DND-41 (cell line): ENCODE results near the gene RPL27A.

Source experiments
- ATAC-seq: fragments of 200-7000 bp; cut with Tn5 transposase; 3 replicates; pipeline ENCODE4 v1.9.1; 2021; ENCODE audit warnings: low read depth; ENCODE audit not compliant: insufficient read depth
- DNase-seq: peaks from one replicate; pipeline ENCODE4 v3.0.0-alpha.2; 2020
- H2AFZ ChIP-seq: 2 replicates; pipeline ENCODE4 v1.6.0; 2012; ENCODE audit warnings: low read depth, low read length
- H3K27ac ChIP-seq: 2 replicates; pipeline ENCODE4 v1.5.1; 2012; ENCODE audit warnings: low read length, inconsistent platforms
- H3K27me3 ChIP-seq: fragments of 200-600 bp; sonication (generic); 2 replicates; pipeline ENCODE4 v1.6.0; 2012; ENCODE audit warnings: low read length, mild to moderate bottlenecking, inconsistent platforms; ENCODE audit not compliant: insufficient read depth, poor library complexity
- H3K36me3 ChIP-seq: 2 replicates; pipeline ENCODE4 v1.5.1; 2012; ENCODE audit warnings: low read length, inconsistent platforms; ENCODE audit not compliant: insufficient read depth
- H3K4me1 ChIP-seq: 2 replicates; pipeline ENCODE4 v1.5.1; 2012; ENCODE audit warnings: mild to moderate bottlenecking, low read length; ENCODE audit not compliant: insufficient read depth
- H3K4me2 ChIP-seq: 2 replicates; pipeline ENCODE4 v1.6.0; 2012; ENCODE audit warnings: mild to moderate bottlenecking, moderate library complexity, low read length, inconsistent platforms; ENCODE audit not compliant: insufficient read depth
- H3K4me3 ChIP-seq, 2 experiments: fragments of 200-600 bp in 1 of 2; shearing (Covaris generic) in 1 of 2; 2 replicates each; pipeline ENCODE4 v1.5.1; 2012 to 2016; ENCODE audit warnings: inconsistent platforms in 2 of 2, low read length in 2 of 2, mild to moderate bottlenecking in 2 of 2, low read depth in 1 of 2, moderate library complexity in 1 of 2
- H3K79me2 ChIP-seq: 2 replicates; pipeline ENCODE4 v1.6.0; 2012; ENCODE audit warnings: low read length, inconsistent platforms; ENCODE audit not compliant: insufficient read depth
- H3K9ac ChIP-seq: 2 replicates; pipeline ENCODE4 v1.6.0; 2012; ENCODE audit warnings: low read depth, mild to moderate bottlenecking, inconsistent platforms, low read length, moderate library complexity
- H3K9me3 ChIP-seq: 2 replicates; pipeline ENCODE4 v1.5.1; 2012; ENCODE audit warnings: low read length, moderate library complexity, mild to moderate bottlenecking, inconsistent platforms; ENCODE audit not compliant: insufficient read depth, severe bottlenecking
- H4K20me1 ChIP-seq: 2 replicates; pipeline ENCODE4 v1.6.0; 2012; ENCODE audit warnings: low read length; ENCODE audit not compliant: insufficient read depth
- CTCF ChIP-seq: IDR thresholded peaks from 2 replicates; pipeline ENCODE4 v1.5.1; 2012; ENCODE audit warnings: borderline replicate concordance, low read length, moderate library complexity, mild to moderate bottlenecking; ENCODE audit not compliant: poor library complexity, severe bottlenecking; ENCODE audit errors: extremely low read depth
- EZH2 ChIP-seq: IDR thresholded peaks from 3 replicates; pipeline ENCODE4 v1.6.1; 2012; ENCODE audit warnings: borderline replicate concordance, low read depth, mild to moderate bottlenecking, moderate library complexity, low read length, inconsistent platforms; ENCODE audit not compliant: severe bottlenecking

Gene RPL27A

DNA sequence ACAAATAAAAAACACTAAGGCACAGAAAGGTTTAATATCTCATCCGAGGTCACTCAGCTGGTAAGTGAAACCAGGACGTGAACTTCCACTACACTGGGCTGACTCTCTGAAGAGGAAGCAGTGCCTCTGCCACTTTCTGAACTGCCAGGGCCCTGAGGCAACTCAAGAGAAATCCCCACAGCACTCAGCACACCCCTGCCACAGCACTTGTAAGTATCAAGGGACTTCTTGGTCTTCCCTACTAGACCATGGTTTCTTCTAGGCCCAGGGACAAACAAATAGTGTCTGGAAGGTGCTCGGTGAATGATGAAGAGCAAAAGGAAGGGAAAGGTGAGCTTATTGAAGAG is 49.7 kb downstream of the RPL27A start:
- Histone ChIP-seq H3K4me3 (no peak overlapping the region), H3K27me3 (no peaks in the 10 kb centered on the region), H3K9ac (no peak overlapping the region), H2AFZ (no peak overlapping the region), H3K79me2 (no peaks in the 10 kb centered on the region), H3K9me3 (no peaks in the 10 kb centered on the region), H3K4me1 (no peaks in the 10 kb centered on the region), H3K36me3 (no peaks in the 10 kb centered on the region), H4K20me1 (no peaks in the 10 kb centered on the region), H3K27ac (no peak overlapping the region), H3K4me2 (no peak overlapping the region)
- ATAC-seq: no peak
- DNase-seq: no peak
- TF ChIP-seq CTCF (no peak), EZH2 (no peak)

GRCh38 chr11:8732748-8733241 is 50.2 kb downstream of the RPL27A start:
- no peak overlapping the region for H3K27ac ChIP-seq
- no peak overlapping the region for H3K4me2 ChIP-seq
- H3K9ac ChIP-seq: no peak overlapping the region
- H3K27me3 ChIP-seq: no peaks in the 10 kb centered on the region
- ATAC-seq: no peak
- TF ChIP-seq CTCF: no peak
- no peak for TF ChIP-seq EZH2
- no peaks in the 10 kb centered on the region for H3K4me1 ChIP-seq
- H3K36me3 ChIP-seq: no peaks in the 10 kb centered on the region
- no peak overlapping the region for H2AFZ ChIP-seq
- H3K79me2 ChIP-seq: no peaks in the 10 kb centered on the region
- no peak overlapping the region for H3K4me3 ChIP-seq
- DNase-seq: no peak
- no peaks in the 10 kb centered on the region for H3K9me3 ChIP-seq
- no peaks in the 10 kb centered on the region for H4K20me1 ChIP-seq

DNA sequence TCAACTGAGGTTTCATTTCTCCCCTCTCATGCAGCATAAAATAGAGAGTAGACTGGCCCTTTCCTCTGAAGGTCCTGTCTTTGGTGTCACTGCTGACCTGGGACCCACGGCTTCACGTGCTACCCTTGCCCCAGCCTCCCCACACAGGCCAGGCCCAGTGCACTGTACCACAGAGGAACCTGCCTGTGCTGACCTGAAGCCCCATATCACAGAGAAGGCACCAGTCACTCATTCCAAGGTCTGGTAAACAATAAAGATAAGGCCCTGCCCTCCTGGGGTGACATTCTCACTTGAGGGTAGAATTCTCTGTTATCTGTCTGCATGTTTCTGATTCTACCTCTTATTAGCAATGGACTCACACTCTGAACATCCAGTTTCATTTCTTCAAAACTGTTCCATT is 51.3 kb downstream of the RPL27A start:
- no peaks in the 10 kb centered on the region for H4K20me1 ChIP-seq
- H3K9me3 ChIP-seq: no peaks in the 10 kb centered on the region
- TF ChIP-seq CTCF (no peak), EZH2 (no peak)
- no peaks in the 10 kb centered on the region for H3K79me2 ChIP-seq
- H3K4me2 ChIP-seq: no peak overlapping the region
- H3K4me3 ChIP-seq: no peak overlapping the region
- ATAC-seq (no peak), DNase-seq (no peak)
- no peaks in the 10 kb centered on the region for H3K4me1 ChIP-seq
- no peak overlapping the region for H3K27ac ChIP-seq
- no peak overlapping the region for H2AFZ ChIP-seq
- no peaks in the 10 kb centered on the region for H3K36me3 ChIP-seq
- no peak overlapping the region for H3K9ac ChIP-seq
- H3K27me3 ChIP-seq: peaks cover 2% of the 10 kb centered on the region

GRCh38 chr11:8735094-8735493 is 52.5 kb downstream of the RPL27A start:
- H3K9me3 ChIP-seq: no peaks in the 10 kb centered on the region
- ATAC-seq (no peak), DNase-seq (no peak)
- H3K4me2 ChIP-seq: no peak overlapping the region
- no peaks in the 10 kb centered on the region for H4K20me1 ChIP-seq
- H3K4me3 ChIP-seq: no peak overlapping the region
- no peak overlapping the region for H2AFZ ChIP-seq
- H3K27me3 ChIP-seq: peaks cover 2% of the 10 kb centered on the region
- H3K4me1 ChIP-seq: no peaks in the 10 kb centered on the region
- TF ChIP-seq EZH2: no peak
- no peak for TF ChIP-seq CTCF
- H3K27ac ChIP-seq: no peak overlapping the region
- no peaks in the 10 kb centered on the region for H3K36me3 ChIP-seq
- no peak overlapping the region for H3K9ac ChIP-seq
- H3K79me2 ChIP-seq: no peaks in the 10 kb centered on the region
